ENCODE measurements around the gene IL6ST.

DNA sequence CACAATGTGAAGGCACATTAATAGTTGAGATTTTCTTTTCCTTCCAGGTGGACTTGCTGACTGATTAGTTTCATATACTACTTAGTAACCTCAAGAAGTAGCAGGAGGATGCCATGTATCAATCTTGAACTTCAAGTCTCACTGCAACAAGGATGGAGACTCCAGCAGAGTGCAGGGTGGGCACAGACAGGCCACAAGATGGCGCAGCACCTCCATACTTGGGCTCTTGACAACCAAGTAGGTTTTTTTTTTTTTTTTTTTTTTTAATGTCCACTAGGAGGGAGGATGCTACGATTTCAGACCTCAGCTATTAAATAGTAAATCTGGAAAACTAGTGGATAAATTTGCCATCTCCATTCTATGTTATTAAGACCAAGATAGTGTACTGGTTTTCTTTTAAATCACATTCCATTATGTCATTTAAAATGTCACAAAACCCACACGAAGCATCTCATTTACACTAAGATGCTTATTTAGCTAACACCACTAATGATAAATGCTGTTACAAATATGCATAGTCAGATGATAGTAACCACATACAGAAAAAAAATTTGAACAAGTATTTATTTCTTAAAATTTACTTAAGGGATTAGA lies 58.6 kb downstream of the IL6ST start:
- TF ChIP-seq, protein P1, sequence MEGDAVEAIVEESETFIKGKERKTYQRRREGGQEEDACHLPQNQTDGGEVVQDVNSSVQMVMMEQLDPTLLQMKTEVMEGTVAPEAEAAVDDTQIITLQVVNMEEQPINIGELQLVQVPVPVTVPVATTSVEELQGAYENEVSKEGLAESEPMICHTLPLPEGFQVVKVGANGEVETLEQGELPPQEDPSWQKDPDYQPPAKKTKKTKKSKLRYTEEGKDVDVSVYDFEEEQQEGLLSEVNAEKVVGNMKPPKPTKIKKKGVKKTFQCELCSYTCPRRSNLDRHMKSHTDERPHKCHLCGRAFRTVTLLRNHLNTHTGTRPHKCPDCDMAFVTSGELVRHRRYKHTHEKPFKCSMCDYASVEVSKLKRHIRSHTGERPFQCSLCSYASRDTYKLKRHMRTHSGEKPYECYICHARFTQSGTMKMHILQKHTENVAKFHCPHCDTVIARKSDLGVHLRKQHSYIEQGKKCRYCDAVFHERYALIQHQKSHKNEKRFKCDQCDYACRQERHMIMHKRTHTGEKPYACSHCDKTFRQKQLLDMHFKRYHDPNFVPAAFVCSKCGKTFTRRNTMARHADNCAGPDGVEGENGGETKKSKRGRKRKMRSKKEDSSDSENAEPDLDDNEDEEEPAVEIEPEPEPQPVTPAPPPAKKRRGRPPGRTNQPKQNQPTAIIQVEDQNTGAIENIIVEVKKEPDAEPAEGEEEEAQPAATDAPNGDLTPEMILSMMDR (IDR thresholded peaks at IDR 0.05 in 8 of 11, conservative IDR thresholded peaks at IDR 0.05 in 3 of 11) = peak; percentile 73 to 92 (median 84)
- no peak for TF ChIP-seq POLR2A (IDR thresholded peaks at IDR 0.05)
